ENCODE data around the gene COMTD1.

Gene COMTD1

DNA sequence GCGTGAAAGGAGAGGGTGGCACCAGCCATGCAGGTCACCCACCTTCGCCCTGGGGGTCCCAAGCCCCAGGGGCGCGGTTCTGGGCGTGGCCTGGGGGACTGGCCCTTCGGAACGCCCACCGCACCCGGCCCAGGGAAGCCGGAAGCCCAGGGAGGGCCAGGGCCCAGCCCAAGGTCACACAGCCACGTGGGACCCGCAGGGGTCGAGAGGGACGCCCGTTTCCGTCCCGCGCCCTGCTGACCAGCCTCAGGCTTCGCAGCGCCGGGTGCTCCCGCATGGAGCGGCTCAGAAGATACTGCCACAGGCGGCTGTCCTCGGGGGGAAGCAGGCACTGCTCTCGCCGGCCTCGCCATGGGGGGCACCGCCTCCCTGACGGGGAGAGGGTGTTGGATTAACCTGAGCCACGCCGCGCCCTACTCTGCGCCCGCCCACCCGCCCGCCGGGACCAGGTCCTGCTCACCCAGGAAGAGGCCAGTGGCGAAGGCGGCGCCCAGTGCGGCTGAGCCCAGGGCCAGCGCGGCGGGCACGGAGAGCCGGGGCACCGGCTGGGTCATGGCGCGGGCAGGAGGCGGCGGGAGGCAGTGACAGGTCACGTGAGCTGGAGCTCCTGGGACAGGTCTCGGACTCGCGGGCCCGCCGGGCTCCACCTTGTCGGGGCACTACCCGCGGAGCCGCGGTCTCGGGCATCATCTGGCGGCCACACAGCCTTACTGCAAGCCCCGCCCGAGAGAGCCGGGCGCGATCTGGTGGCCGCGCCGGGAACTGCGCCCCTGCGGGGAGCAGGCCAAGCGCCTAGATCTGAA is at the start of gene COMTD1:
COMTD1 (minus strand) TSS at position 583 of the 803 bp plus-strand sequence; CDS start at position 554, 29 bp downstream.
- peak; percentile 93 to 94 for DNase-seq (ENCODE audit: low read depth in 2 of 2)

DNA sequence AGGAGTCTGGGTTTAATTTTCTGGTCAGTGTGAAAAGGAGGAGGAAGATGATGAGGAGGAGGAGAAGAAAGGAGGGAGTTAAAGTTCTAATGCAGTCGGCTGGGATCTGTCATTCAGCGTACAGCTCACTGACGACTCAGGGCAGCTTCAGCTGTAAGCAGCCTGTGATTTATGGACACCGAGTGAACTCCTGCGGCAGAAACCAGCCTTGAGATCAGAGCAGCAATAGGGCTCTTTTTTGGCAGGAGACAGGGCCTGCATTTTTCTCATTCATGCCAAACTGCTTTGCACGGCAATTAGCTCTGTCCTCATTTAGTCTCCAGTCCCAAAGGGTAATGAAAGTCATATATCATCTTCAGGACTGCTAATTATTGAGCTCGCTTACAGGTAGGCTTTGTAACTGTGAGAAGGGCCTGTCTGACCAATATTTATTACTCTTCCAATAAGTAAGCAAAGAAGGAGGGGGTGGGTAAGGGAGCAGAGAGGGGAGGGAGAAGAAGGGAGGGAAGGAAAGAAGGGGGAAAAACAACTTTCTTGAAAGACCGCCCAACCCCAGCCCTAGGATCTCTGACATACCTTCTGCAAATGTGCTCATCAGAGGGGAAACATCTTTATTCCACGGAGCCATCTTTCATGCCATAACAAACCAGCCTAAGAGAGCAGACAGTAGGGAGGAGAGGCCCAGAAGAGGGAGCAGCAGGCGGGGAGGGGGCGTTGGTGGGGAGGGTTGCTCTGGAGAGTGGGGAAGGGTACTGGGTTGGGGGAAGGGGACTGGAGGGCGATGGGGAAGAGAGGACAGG is 48.1 kb upstream of the COMTD1 start:
- DNase-seq (ENCODE audit: low read depth in 2 of 2): no peak

DNA sequence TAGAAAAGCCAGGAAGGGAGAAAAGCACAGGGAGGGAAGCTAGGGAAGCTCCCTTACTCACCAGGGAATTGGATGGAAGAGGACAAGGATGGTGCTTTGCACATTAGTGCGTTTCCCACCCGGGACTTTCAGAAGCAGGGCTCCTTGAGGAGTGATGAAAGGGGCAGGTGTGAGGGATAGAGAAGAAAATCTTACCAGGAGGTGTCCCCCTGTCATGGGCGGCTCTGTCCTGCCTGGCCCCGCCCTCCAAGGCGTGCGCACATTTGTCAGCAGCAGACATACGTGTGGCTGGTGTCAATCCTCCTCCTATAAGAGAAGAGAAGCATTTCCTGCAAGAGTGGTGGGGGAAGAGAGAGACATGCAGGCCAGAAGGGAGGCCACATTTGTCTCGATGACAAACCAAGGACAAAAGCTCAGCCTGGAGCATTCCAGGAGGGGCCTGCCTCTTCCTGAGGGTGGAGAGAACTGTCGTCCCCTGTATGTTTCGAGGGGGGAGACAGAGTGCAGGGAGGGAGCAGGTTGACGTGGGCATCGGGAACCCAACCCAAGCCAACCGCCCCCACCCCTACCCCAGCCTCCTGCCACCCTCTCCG is 47.4 kb upstream of the COMTD1 start:
- no peak for DNase-seq (ENCODE audit: low read depth in 2 of 2)

DNA sequence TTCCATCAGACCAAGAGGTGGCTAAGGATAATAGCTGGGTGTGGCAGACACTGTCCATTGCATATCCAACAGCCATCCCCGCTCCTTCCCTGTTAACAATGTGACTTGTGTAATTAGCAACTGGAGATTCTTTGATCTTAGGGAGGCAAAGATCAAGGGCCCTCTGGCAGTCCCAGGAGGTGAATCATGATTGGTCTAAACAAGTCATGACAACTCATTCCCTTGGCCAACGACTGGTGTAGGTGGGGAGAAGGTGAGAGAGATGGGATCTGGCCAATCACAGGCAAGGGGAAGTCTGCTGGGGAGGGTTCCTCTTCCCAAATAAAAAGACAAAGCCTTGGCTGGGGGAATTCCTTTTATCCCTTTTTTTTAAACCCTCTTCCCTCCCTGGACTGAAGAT is 46.2 kb upstream of the COMTD1 start:
- no peak for DNase-seq (ENCODE audit: low read depth in 2 of 2)

DNA sequence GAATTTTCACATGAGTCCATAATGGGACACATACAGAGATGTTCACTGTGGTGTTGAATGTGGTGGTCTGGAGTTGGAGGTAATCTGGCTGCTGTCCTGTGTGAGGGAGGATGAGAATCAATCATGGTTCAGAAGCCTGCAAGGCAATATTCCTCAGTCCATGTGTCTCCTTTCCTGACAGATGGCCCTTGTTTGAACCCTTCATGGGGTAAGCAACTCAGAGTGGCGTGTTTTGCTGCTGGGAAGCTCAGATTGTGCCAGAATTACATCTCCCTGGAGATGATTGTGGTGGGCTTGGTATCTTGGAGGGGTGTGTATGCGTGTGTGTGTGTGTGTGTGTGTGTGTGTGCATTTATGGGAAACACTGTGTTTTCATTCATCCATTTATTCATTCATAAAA is 44.5 kb upstream of the COMTD1 start:
- DNase-seq (ENCODE audit: low read depth in 2 of 2): no peak

DNA sequence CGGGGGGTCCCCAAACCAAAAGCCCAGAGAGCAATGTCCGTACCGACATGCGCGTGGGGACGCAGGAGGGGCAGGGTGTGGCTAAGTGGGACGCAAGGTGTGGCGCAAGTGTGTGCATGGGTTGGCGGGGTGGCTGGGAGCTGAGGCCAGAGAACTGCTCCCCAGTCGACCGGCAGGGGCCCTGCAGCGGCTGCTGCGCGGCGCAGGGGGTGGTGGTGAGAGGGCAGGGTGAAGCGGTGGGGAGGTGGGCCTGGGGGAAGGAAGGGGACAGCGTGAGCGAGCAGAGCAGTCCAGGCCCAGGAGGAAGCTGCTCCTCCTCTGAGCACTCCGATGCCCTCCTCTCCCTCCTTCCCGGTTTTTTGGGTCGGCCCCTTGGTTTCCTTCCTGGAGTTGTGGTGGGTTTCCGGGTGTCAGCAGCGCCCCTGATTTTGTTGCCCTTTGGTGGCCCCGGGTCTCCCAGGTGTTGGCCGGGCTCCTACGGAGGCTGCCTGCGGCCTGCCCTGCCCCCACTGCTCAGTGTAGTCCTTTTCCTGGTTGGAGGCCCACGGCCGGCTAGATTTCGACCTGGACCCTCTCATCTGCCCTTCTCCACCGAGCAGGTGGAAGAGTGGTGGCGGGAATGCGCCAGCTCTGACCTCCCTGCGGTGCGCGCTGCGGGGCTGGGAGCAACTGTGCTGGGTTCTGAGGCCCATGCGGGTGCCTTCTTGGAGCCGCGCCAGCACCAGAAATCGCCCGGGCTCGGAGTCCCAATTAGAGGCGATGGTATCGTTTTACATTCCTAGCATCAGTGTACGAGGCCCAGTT is 40.5 kb upstream of the COMTD1 start:
- no peak for DNase-seq (ENCODE audit: low read depth in 2 of 2)

DNA sequence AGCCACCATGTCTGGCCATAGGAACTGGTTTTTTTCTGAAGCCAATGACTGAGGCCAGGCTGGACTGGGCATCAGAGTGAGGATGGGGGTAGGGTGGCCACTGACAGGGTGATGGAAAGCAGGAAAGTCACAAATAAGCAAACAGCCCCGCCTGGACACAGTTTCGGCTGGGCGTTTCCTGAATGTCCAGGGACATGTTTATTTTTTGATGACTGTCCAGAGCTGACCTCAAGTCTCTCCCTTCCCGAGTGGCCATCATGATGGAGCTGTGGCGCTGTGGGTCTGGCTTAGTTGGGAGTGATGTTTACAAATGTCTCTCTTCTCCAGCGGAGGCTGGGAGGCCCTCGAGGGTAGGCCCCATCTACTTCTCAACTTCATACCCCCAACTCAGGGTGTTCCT is 37.1 kb upstream of the COMTD1 start:
- no peak for DNase-seq (ENCODE audit: low read depth in 2 of 2)

DNA sequence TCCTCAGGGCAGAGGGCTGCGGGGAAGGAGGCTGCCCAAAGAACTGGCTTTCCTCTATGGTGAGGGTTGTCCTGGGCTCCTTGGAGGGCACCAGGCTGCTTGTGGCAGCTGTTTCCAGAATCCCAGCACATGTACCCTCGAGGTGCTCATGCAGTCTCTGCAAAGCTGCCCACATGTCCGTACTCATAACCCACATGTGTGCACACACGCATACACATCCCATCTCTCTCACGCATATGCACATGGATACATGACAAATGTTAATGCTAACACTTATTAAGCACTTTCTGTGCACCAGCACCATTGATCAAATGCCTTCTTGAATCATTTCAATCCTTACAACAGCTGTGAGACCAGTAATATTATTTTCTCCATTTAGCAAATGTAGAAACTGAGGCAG is 36.3 kb upstream of the COMTD1 start:
- no peak for DNase-seq (ENCODE audit: low read depth in 2 of 2)

DNA sequence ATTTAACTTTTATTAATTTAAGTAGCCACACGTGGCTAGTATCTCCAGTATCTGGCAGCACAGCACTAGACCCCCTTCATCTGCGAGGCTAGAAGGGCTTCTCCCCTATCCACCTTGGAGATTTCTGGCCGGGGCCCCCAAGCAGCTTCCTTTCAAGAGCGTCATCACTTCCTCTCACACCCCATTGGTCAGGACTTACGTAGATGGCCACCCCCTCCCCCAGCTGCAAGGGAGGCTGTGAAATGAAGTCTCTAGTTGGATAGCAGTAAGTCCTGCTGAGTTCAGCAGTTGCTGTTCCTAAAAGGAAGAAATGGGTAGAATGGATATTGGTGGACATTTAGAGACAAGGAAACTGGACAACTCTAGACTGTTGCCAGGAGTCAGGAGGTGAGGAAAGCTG is 33.8 kb upstream of the COMTD1 start:
- no peak for DNase-seq (ENCODE audit: low read depth in 2 of 2)

DNA sequence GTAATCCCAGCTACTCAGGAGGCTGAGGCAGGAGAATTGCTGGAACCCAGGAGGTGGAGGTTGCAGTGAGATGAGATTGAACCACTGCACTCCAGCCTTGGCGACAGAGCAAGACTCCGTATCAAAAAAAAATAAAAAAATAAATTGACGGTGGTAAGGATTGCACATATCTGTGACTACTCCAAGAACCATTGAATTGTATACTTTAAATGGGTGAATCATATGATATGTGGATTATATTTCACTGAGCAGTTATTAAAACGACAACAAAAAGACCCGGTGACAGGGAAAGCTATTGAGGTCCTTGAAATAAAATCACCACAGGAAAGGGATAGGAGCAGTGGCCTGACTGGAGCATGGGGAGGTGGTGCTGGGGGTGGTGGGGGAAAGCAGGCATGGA is 31.2 kb upstream of the COMTD1 start:
- DNase-seq (ENCODE audit: low read depth in 2 of 2): no peak

DNA sequence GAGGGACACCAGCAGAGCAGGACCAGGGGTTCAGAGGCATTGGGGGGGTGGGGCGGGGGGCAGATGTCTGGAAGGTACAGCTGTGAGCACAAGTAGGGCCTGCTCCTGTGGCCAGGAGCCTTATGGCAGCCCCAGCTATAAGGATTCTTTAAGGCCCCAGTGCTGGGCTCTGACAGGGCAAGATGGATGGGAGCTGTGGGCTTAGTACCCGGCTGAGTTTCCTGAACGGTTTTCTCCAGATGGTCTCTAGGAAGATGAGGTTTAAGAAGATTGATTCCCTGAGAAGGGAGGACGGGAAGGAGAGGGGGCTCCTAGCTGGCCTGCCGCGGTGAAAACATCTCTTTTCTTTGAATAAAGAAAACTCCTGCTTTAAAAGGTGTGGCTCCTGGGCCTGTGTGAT is 30.1 kb upstream of the COMTD1 start:
- DNase-seq (ENCODE audit: low read depth in 2 of 2): no peak

DNA sequence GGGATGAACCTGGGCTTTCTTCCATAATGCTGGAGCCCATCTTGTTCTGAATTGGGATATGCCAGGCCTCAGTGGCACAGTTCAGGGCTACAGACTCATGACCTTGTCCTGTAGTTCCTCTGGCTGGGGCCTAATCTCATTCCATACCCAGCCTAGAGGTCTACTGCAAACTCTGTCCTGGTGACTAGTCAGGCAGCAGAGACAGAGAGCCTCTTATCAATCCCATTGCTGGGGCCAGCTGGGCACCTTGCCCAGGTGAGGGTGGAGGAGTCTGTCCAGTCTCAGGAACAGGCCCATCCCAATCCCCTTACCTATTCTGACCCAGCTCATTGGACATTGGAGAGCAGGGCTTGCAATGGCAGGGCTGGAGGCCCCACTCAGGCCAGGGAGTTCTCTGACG is 28.0 kb upstream of the COMTD1 start:
- DNase-seq (ENCODE audit: low read depth in 2 of 2): no peak

DNA sequence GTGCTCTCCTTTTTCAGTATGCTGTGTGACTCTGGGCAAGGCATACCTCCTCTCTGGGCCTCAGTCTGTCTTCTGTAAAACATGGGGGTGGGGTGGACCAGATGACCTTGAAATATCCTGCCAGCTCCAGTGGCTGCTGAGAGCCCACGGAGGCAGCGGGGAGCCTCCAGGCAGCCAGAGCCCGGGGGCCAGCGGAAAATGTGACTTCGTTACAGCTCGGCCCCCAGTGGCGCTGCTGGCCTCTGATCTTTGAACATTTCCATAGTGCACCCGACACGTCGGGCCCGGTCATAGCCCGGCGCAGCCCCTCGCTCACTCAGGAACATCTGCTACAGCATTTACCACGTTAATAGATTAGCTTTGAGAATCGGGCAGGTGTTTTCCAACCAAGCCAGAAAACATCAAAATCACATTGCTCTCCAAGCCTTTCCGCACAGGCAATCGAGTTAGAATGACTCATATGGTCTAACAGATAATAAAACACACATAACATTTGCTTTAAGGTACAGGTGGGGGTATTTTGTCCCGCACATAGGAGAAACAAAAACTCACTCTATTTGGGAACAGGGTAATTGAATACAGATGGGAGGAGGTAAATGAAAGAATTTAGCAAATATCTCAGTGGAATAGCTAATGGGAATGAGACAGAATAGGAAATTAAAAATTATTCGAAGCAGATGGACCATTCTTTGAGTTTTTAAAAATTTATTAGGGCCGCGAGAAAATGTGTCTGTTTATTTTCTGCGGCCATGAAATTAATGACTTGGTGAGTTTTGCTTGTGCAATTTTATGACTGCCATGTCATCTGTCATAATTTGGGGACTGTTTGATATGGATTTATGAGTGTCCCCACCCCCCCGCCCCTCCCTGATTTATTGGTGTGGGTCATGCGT is 26.3 kb upstream of the COMTD1 start:
- DNase-seq (ENCODE audit: low read depth in 2 of 2): no peak

DNA sequence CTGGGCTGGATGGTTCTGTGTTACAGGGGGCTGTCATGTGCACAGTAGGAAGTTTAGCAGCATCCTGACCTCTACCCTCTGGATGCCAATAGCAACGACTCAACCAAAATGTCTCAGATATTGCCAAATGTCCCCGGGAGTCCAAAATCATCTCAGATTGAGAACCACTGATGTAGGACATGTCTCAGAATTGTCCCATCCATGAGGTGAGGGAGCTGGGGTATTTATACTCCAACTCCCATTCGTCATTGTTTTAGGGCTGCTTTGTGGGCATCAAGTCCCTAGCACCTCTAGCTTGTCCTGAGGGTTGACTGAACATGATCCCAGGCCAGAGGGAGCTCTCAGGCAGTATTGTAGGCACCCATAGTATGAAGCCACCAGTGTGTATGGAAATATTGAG is 25.2 kb upstream of the COMTD1 start:
- no peak for DNase-seq (ENCODE audit: low read depth in 2 of 2)

DNA sequence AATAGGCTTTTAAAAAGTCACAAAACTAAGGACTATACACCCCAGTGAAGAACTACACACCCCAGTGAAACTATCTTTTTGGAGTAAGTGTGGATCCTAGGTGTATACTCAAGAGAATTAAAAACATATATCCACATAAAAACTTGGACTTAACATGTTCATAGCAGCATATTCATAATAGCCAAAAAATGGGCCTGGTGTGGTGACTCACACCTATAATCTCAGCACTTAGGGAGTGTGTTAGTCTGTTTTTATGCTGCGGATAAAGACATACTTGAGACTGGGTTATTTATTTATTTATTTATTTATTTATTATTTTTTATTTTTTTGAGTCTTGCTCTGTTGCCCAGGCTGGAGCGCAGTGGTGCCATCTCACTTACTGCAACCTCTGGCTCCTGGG is 19.0 kb upstream of the COMTD1 start:
- no peak for DNase-seq (ENCODE audit: low read depth in 2 of 2)

DNA sequence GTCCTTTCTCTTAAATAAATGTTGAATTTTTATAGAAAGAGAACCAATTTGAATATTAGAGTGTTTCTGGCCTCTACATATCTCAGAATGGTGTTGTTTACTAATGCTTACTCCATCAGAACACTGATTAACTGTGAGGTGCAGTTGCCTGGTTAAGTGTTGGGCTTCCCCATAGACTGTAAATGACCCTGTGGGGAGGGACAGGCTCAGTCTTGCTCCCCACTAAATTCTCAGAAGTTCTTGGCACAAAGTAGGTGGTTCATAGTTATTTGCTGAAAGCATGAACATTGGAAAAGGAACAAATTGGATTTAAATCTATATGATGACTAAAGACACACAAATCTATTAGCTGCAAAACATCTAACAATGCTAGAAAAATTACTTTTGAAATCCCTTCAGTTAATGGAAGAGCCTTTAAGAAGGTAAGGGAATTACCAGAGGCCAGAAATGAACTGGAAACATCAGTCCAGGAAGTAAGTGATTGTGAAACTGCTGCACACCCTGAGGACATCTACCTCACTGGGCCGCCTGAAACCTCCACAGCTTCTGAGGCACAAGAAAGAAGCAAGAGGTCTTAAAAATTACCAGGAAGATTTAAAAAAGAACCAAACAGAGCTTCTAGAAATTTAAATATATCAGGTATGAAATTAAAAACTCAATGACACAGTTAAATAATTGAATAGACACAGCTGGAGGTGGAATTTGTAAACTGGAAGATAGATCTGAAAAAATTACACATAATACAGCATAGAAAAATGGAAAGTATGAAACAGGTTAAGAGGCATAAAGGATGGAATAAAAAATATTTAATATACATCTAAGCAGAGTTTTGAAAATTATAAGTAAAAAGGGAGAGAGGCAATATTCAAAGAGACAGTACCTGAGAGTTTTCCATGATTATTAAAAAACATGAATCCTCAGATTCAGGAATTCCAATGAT is 17.8 kb upstream of the COMTD1 start:
- no peak for DNase-seq (ENCODE audit: low read depth in 2 of 2)

DNA sequence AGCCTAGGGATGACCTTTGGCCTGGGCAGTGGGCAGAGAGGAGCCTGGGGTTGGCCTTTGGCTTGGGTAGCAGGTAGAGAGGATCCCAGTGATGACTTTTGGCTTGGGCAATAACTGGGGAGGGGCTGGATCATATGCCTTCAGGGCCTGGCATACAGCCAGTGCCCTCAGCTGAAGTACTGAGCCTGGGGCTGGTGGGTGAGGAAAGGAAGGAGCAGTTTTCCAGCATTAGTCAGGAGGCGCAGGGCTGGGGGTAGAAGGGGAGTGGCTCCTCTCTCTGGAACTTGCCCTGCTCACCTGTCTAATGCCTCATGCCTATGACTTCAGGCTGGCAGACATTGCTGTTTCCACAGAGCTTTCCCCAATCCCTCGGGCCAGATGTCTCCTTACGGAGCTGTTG is 15.2 kb upstream of the COMTD1 start:
- no peak for DNase-seq (ENCODE audit: low read depth in 2 of 2)

DNA sequence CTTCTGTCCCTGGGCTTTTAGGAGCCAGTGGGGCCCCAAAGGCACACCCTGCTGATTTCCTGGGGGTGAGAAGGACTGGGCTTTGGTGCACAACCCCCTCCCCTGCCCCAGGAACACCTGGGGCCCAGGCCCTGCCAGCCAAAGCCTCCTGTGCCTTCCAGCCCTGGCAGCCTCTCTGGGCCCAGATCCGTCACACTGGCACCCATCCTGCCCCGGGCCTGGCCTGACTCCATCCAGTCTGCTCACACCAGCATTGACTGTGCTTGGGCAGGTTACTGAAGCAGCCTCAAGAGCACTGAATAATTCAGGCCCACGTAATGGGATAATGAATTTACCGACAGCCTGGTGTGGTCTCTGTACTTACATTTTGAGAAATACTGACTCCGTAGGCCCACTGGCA is 12.0 kb upstream of the COMTD1 start:
- no peak for DNase-seq (ENCODE audit: low read depth in 2 of 2)

DNA sequence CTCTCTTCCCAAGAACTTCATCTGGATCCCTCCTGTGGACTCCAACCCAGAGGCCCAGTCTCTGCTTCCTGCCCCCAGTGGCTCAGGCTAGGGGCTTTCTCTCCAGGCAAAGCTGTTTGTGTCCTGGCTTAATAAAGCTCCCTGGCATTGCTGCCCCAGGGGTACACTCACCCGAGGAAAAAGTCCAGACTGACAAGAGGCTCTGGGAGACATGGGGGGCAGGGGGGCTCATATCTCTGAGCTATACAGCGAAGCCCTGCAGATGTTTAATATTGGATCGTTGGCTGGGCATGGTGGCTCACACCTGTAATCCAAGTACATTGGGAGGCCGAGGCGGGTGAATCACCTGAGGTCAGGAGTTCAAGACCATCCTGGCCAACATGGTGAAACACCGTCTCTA is 10.7 kb upstream of the COMTD1 start:
- DNase-seq (ENCODE audit: low read depth in 2 of 2): no peak

Data from stimulated activated CD8-positive, alpha-beta memory T cell treated with anti-CD3 and anti-CD28 coated beads, Interleukin-15, amount 100 ng/mL, for 48 hours (primary cell).